Embryonic facial prominence (tissue), 1 donor: ENCODE measurements around the gene IQSEC3.

Source experiments
- DNase-seq: peaks from one replicate; pipeline ENCODE4 v3.0.0-alpha.2; 2016; ENCODE audit errors: extremely low spot score

Gene IQSEC3

DNA sequence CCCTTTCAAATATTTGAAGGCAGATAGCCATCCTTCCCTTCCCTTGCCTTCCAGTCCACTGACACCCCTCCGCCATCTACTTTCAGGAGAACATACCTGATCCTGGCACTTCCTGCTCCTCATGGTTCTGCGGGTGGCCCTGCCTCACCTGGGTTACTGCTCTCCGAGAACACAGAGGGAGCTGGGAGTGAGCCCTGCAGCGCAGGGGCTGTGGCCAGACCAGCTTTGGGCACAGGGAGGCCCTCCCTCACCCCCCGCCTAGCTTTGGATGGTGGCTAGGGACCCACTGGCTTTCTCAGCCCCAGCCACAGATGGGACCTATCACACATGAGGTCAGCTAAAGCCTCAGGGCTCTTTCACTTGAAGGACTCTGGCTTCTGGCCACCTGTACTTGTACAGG, 12.4 kb downstream of the IQSEC3 start:
- DNase-seq, result no peak

DNA sequence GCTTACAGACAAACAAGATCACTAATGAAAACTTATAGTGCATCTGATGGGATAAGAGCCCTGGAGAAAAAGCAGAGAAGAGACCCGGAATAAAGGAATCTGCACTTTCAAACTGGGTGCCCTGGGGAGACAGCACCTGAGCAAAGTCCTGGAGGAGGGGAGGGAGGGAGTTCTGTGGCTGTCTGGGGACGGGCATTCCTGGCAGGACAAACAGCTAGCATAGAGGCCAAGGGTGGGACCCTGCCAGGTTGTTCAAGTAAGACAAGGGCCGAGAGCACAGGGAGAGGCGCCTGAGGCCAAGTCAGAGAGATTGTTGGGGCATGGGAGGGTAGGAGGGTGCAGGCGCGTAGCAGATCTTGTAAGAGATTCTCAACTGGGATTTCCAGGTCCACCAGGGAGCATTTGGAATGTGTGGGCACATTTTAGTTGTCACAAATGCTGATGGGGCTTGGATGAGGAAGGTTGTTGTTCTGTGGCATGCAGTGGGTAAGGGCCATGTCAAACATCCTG, 14.2 kb downstream of the IQSEC3 start:
- DNase-seq, result no peak

DNA sequence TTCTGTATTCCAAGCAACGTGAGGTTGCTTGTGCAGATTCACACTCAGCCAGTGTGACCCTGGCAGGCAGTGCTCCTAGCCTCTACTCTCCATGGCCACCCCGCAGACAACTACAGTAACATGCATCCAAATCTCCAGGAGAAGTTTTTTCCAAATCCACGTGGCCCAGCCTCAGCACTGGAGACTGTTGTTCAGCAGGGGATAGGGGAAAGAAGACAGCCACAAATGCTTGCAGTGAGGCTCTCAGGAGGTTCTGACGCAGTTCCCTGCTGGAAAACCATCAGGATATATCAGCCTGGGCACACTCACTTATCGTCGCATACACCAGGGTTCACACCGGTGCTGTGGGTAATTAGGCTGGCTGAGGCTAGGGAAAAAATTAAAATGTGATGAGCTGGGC, 16.2 kb downstream of the IQSEC3 start:
- DNase-seq, result no peak

DNA sequence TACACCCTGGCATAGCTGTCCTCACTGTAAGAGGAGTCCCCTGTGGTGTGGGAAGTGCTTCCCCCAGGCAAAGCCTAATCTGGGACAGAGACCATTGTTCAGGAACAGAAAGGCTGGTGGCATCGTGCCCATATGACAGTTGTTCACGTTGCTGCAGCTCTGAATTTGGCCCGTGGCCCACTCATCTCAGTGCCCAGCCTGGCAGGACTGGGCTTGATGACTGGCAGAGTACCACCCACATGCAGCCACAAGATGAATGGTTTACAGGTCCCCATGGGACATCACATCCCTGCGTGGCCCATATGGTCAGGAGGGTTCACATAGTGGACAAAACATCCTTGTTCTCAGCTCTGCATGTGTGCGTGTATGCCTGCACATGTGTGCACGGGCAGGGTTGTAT, 17.5 kb downstream of the IQSEC3 start:
- no peak for DNase-seq

DNA sequence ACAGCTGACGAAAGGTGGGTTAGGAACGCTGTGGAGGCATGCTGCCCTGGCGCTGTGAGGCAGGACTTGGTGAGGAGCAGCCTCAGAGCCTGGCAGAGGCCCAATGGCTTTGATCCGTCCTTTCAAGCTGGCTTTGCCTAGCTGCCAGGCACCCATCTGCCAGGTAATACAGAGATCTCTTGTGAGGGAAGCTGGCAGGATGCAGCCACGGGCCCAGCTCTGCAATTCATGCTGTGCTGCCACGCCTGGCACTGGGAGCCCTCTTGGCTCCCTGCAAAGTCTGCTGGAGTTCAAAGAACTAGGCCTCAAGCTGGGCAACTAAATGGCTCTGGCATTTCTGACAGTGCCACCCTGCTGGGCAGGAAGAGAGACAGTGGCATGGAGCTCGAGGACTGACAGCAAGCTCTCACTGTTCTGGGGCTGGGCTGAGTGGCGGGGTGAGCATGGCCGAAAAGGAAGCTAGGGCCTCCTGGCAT, 18.7 kb downstream of the IQSEC3 start:
- DNase-seq, result no peak

DNA sequence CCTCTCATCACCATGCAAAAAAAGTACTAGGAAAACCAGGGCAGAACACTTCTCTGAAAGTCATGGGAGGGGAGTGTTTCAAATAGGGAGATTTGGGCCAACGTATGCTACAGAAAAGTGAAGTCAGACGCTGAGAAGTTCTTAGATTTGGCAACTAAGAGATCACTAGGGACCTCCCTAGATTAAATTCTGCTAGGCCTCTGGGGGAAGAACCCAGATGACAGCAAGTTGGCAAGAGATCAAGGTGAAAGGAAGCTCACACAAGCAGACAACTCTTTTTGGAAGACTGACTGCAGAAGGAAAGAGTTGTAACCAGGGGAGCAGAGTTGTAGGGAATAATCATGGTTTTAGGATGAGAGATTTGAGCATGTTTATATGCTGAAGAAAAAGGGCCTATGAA, 20.7 kb downstream of the IQSEC3 start:
- DNase-seq, result no peak

DNA sequence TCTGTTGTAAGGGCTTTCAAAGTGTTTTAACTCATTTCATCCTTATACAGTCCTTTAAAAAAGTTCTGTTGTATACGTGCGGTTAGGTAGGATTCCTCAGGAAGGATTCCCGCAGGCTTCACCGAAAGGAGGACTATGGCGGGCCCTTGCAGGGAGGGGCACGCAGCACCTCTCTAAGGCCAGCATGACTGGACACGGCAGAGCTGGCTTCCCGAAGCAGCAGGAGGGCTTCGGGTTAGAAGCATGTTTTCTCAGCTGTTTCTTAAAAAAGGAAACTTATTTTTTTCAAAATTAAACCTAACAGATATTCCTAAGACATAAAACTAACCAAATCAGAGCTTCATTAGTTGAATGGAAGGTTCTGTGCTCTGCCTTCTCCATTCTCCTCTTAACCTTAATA, 21.3 kb downstream of the IQSEC3 start:
- DNase-seq, result no peak

DNA sequence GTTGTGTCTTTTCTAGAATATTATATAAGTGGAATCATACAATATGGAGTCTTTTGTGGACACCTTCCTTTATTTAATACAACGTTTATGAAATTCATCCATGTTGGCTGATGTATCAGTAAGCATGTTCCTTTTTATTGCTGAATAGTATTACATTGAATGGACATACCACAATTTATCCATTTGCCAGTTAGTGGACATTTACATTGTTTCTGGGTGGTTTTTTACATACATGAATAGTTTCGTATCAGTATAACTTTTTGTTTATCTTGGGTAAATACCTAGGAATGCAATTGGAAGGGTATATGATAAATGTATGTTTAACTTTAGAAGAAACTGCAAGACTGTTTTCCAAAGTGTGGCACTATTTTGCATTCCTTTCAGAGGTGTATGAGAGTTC, 23.1 kb downstream of the IQSEC3 start:
- DNase-seq, result no peak

DNA sequence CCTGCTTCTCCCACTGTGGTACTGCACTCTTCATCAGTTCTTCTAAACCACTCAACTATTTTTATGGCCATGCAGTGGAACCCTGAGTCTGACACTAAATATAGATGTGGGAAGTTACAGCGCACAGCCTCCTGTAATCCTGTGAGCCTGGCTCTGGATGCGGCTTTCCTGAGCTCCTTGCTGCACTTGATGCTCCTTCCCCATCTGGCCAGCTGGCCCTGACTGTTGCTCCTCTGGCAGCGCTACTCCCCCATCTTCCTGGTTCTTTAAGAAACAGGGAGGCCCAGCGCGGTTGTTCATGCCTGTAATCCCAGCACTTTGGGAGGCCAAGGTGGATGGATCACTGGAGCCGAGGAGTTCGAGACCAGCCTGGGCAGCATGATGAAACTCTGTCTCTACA, 24.6 kb downstream of the IQSEC3 start:
- no peak for DNase-seq

DNA sequence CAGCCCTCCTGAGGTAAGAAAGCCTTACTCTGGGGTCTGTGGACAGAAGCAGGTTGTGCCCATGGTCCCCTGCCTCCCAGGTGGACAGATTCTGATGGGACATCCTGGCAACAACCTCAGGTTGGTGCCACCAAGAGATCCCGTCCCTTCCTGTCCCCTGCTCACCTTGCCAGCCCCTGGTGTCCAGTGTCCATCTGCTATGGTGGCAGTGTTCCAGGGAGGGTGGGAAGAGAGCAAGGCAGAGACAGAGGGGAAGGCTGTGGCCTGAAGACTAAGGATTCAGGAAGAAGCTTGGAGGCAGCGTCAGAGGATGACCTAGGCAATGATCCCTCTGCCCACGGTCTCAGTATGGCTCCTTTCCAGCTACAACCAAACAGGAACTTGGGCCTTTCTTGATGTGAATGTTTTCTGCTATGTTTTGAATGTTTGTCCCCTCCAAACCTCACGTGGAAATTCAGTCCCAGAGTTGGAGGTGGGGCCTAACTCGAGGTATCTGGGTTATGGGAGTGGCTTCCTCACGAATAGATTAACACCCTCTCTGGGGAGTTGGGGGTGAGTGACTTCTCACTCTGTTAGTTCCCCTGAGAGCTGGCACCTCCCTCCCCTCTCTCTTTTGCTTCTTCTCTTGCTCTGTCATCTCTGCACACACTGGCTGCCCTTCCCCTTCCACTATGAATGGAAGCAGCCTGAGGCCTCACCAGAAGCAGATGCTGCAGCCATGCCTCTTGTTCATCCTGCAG, 26.9 kb downstream of the IQSEC3 start:
- DNase-seq, result no peak

DNA sequence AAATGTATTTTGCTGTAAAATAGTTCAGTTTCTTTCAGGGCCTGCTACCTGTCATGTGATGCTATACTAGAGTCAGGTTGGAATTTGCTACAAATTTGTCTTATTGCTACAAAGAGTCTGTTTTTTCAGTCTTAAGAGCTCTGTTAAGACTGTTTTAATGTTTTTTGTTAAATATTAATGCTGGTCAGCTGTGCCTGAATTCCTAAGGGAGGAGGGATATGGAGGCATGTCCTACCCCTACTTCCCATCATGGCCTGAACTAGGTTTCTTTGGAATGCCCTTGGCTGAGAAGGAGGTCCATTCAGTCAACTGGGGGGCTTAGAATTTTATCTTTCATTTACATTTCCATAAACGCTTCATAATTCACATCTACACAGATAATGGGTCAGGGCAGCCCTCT, 30.0 kb downstream of the IQSEC3 start:
- DNase-seq, result no peak

DNA sequence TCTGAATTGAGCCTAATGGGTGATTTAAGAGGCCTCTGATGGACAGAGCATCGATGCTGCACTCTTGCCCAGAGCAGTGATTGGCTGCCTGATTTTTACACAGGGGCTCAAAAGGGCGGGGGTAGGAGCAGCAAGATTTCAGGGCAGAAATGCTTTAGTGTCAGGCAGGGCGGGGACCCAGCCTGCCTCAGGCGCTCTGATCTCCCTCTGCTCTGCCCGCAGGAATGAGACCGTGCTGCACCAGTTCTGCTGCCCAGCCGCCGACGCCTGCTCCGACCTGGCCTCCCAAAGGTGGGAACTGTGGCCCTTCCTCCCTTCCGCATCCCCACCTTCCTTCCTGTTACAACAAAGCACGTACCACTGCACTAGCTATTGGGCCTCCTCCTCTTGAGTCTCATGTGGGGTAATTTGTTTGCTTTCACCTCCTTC, 32.4 kb downstream of the IQSEC3 start:
- DNase-seq, result no peak

DNA sequence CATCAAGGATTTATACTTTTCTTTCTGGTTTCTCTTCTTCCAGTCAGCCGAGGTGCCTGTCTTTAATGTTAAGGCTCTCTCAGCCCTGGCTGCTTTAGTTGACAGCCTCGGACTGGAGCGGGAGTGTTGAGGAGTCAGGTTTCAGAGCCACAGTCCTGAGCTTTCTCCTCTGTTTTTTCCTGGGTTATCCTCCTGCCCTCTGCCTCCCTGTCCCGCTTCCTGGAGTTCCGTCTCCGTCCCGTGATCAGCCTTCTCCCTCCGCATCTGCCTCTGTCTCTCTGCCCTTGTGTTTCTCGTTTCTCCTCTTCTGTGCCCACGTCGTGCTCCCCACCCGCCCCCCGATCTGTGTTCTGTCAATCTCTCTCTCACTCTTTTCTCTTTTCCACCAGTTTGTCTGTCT, 33.0 kb downstream of the IQSEC3 start:
- no peak for DNase-seq

DNA sequence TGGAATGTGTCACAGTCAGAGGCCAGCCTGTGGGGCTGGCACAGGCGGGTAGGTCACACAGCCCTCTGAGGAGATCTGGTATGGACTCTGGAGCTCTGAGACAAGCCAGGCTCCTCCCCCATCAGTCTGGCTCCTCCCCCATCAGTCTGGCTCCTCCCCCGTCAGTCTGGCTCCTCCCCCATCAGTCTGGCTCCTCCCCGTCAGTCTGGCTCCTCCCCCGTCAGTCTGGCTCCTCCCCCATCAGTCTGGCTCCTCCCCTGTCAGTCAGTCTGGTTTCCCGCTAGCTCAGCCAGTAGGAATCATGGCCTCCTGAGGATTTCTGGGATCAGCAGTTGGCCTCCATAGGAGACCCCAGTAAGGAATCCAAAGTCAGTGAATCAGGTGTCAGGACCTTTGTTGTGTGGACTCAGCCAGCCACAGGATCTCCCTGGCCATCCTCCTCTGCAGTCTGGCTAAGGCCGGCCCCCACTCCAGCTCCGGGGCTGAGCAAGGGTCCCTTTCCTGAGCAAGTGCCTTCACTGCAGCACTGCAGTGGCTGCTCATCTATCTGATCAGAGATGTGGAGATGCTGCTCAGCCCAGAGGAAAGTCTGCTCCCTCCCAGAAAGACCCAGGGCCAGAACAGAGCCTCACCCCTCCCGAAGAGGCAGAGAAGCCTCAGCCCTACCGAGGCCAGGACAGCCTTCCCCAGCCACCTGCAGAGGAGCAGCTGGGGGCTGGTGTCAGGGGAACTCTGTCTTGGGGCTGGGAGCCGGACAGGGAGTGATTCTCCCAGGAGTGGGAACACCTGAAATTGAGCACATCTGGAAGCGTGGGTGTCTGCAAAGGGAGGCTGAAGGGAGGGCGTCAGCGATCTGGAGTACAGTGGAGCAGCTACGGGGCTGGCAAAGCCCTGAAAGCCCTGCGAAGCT, 35.7 kb downstream of the IQSEC3 start:
- DNase-seq, result no peak

DNA sequence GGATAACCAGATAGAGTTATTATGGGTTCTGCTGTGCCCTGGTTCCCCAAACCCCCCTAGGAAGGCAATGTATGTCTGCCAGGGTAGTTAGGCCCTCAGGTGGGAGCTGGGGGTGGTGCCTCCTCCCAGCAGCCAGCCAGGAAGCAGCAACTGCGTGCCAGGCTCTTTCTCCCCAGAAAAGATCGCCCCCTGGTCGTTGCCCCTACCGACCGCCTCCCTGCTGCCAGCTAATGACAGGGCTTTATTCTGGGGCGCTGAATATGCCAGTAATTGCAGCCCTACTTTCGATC, 36.3 kb downstream of the IQSEC3 start:
- DNase-seq, result no peak

DNA sequence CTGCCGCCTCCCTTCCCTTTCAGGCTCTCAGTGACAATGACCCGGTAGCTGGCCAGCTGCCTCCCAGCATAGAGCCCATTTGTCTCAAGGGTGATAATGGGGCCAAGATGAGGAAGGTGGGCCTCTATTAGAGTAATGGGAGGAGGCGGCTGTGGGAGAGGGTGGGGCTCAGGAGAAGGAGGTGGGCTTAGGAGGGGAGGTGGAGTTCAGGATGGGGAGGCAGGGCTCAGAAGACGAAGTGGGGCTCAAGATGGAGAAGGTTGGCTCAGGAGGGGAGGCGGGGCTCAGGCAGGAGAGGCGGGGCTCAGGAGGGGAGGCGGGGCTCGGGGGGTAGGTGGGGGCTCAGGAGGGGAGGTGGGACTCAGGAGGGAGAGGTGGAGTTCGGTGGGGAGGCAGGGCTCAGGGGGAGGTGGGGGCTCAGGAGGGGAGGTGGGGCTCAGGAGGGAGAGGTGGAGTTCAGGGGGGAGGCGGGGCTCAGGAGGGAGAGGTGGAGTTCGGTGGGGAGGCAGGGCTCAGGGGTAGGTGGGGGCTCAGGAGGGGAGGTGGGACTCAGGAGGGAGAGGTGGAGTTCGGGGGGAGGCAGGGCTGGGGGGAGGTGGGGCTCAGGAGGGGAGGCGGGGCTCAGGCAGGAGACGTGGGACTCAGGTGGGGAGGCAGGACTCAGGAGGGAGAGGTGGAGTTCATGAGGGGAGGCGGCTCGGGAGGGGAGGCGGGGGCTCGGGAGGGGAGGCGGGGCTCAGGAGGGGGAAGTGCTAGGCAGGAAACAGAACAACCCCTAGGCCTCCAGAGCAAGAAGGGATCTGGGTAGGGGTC, 36.8 kb downstream of the IQSEC3 start:
- no peak for DNase-seq

DNA sequence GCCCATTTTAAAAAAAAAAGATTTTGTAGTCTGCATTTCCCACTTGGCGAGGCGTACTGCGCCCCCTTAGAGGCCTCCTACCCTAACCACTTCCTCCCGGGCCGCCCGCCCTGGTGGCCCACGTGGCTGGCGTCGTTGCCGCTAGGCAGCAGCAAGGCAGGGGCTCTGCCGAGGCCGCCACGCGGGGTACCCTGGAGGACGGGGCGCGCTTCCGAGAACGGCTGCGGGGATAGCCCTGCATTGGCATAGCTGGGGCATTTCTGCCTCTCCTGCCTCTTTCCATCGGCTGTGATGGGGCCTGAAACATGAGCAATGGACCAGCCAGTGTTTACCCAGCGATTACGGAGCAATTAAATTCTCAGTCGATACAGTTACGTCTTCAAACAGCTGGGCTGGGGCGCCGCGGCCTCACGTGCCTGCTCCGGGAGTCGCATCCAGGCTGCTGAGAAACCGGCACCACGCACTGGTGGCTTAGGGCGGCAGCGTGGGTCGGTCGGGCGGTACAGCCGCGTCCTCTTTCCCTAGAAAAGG, 38.0 kb downstream of the IQSEC3 start:
- no peak for DNase-seq

DNA sequence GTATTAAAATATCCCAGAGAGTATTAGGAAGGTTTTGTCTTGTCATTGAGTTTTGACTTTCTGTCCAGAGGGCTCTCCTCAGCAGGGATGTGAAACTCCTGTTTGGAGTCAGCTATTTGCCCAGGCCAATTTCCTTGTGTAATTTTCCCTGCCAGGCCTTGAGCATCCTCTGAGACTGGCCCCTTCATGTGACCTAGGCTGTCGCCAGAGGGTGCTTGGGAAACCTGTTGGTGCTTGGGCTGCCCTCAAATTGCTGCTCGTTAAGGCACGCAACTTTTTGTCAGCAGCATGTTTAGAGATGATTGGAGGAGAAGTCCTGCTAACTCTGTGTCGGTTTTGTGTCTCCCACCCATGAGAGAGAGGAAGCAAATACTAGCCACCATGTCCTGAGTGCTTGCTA, 39.1 kb downstream of the IQSEC3 start:
- no peak for DNase-seq

DNA sequence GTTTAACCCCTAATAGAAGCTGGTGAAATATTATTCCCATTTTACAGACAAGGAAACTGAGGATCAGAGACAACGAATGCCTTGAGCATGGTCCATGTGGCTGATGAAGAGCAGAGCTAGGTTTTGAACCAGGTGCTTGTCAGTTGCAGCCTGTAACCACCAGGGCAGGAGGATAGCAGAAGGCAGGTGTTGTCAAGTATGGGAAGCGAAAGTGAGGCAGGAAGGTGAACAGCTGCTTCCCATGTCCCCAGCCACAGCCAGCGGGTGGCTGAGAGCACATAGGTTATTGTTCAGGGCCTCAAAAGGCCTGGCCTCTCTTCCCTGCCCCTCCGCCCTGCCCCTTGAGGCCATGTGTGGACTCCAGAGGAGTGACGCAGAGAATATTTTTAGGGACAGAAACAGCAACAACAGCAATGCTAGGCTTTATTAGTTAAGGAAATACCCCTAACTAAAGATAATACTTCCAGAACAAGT, 39.6 kb downstream of the IQSEC3 start:
- no peak for DNase-seq

DNA sequence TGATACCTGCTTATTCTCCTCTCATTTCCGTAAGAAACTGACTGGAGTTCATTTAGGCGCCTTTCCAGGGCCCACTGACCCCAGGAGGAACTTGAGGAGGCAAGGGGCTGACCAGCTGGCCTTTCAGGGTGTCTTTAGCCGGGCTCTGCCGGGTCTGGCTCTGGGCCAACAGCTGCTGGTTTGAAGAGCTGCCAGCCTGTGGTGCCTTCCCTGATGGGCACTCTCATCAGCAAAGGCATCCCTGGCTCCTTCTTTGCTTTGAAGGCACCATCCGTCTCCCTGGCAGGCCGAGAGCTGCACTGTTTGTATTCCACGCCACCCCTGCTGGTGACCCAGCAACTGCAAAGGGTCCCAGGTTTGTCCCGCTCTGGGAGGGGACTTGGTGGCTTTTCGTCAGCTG, 42.0 kb downstream of the IQSEC3 start:
- no peak for DNase-seq

DNA sequence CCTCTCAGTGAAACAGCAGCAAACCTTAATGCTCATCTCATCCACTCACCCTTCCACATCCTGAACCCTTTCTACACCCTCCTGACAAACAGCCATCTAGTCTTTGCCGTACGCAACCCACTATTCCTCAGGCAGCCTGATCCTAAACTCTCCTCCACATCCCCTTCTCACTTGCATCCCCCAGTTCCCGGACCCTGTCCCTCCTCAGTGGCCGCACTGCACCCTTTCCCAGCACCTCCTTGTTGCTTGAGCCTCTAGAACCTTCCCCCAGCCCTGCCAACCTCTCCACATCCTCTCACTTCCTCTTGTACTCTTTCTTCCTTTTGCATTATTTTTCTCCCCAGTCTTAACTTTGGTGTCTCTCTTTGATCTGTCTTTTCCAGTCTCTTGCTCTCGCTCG, 42.9 kb downstream of the IQSEC3 start:
- no peak for DNase-seq

DNA sequence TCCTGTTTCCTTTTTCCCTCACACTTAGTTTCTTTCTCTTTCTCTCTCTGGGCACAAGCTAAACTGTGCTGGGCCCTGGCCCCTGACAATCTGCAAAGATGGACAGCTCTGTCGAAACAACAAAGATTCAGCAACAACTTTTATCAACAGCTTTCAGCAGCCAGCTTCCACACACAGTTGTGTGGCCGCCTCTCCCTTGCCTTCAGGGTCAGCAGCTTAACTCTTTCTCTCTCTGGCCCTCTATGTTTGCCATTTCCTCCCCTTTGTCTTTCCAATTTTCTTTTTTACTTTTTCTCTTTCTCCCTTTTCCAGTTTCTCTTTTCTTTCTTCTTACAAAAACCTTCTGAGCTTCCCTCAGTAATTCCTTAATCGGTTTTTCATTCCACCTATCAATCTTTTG, 43.3 kb downstream of the IQSEC3 start:
- no peak for DNase-seq
